ENCODE measurements around the gene GNG13. TPM values are rescaled to one million over a fixed set of nuclear protein-coding genes. Genes with fewer than 3 reads are reported as not detected.

The GNG13 gene
- total RNA-seq, 1 experiment from 2014 or later = not detected

DNA sequence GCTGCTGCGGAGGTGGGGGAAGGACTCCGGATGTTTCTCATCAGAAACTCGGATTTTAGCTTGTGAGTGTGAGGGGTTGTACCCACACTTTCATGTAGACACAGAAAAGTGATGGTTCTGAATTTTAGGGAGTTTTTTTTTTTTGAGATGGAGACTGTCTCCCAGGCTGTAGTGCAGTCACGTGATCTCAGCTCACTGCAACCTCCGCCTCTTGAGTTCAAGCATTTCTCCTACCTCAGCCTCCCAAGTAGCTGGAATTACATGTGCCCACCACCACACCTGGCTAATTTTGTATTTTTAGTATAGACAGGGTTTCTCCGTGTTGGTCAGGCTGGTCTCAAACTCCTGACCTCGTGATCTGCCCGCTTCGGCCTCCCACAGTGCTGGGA, 22.4 kb upstream of the GNG13 start:
- Histone ChIP-seq H3K4ac (ENCODE audit: low read depth, low read length) (no peak overlapping the region), H2BK20ac (ENCODE audit: low read depth, low read length, poor library complexity, severe bottlenecking) (no peak overlapping the region), H3K23ac (ENCODE audit: insufficient read length, low read depth, low read length) (no peak overlapping the region), H3K9ac (ENCODE audit: extremely low read depth, insufficient read length, low read length) (no peak overlapping the region), H3K9me3 (ENCODE audit: control insufficient read depth, low read depth, low read length) (no peaks in the 10 kb centered on the region), H3K23me2 (ENCODE audit: insufficient read length, low read depth, low read length, poor library complexity, severe bottlenecking) (no peaks in the 10 kb centered on the region), H3K4me2 (ENCODE audit: insufficient read depth, insufficient read length, low read length) (no peak overlapping the region), H2BK12ac (ENCODE audit: insufficient read length, low read depth, low read length) (no peak overlapping the region), H3K14ac (ENCODE audit: insufficient read depth, low read length) (no peak overlapping the region; the same call in 1 of the 2 replicates), H4K91ac (ENCODE audit: insufficient read length, low read depth, low read length) (no peak overlapping the region), H4K20me1 (ENCODE audit: control insufficient read depth, insufficient read depth, insufficient read length) (no peaks in the 10 kb centered on the region), H2AK5ac (ENCODE audit: insufficient read length, low read length) (no peak overlapping the region), H2BK5ac (ENCODE audit: insufficient read length, low read length) (no peak overlapping the region), H4K8ac (replicated peaks; ENCODE audit: insufficient read length, low read depth, low read length) (no peak overlapping the region), H3K27ac (ENCODE audit: insufficient read length, low read depth, low read length) (no peak overlapping the region), H3T11ph (ENCODE audit: low read length) (no peak overlapping the region), H2AFZ (ENCODE audit: low read length) (no peak overlapping the region), H2BK15ac (ENCODE audit: low read depth, low read length) (no peak overlapping the region), H3K4me1 (ENCODE audit: insufficient read depth, low read length) (no peaks in the 10 kb centered on the region), H3K18ac (ENCODE audit: insufficient read length, low read depth, low read length) (no peak overlapping the region), H3K79me1 (ENCODE audit: insufficient read depth, low read depth, low read length, poor library complexity, severe bottlenecking) (no peaks in the 10 kb centered on the region), H2BK120ac (ENCODE audit: low read depth, low read length, poor library complexity, severe bottlenecking) (no peak overlapping the region), H3K56ac (ENCODE audit: insufficient read length, low read depth, low read length) (no peak overlapping the region), H4K5ac (ENCODE audit: insufficient read length, low read depth, low read length) (no peak overlapping the region), H3K79me2 (ENCODE audit: insufficient read depth, low read length) (no peaks in the 10 kb centered on the region), H3K27me3 (ENCODE audit: insufficient read depth, low read length) (no peaks in the 10 kb centered on the region; the same call in 1 of the 2 replicates)
- no CpG with 5 or more reads among the region's 9 CpGs for WGBS (ENCODE audit: extremely low coverage, insufficient read length, low lambda C conversion rate)
- TF ChIP-seq, protein P1, sequence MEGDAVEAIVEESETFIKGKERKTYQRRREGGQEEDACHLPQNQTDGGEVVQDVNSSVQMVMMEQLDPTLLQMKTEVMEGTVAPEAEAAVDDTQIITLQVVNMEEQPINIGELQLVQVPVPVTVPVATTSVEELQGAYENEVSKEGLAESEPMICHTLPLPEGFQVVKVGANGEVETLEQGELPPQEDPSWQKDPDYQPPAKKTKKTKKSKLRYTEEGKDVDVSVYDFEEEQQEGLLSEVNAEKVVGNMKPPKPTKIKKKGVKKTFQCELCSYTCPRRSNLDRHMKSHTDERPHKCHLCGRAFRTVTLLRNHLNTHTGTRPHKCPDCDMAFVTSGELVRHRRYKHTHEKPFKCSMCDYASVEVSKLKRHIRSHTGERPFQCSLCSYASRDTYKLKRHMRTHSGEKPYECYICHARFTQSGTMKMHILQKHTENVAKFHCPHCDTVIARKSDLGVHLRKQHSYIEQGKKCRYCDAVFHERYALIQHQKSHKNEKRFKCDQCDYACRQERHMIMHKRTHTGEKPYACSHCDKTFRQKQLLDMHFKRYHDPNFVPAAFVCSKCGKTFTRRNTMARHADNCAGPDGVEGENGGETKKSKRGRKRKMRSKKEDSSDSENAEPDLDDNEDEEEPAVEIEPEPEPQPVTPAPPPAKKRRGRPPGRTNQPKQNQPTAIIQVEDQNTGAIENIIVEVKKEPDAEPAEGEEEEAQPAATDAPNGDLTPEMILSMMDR (conservative IDR thresholded peaks at IDR 0.05) = no peak
- Mint-ChIP-seq H3K36me3 (ENCODE audit: insufficient read depth in 1 of 3, low read depth in 3 of 3) (no peaks in the 10 kb centered on the region), H3K9me3 (peaks cover 0 to 4% of the 10 kb centered on the region in 2 experiments; a peak in 1 of 5 replicates), H3K27ac (no peak overlapping the region), H3K4me3 (no peak overlapping the region), H3K27me3 (ENCODE audit: low read depth) (peaks cover 20% of the 10 kb centered on the region), H3K4me1 (peaks cover 16 to 21% of the 10 kb centered on the region in 2 experiments)
- no peak for DNase-seq
